Left lung (tissue), 10 donors: ENCODE measurements around the gene LSM14A. TPM values are rescaled to one million over a fixed set of nuclear protein-coding genes. Genes with fewer than 3 reads are reported as not detected.
A peak's percentile ranks its signal among the peaks of the same experiment; 100 is the strongest.
"Not testable (repeated sequence)": the region's sequence is repeated elsewhere in the genome, so short reads cannot be mapped to it uniquely, and the experiment has no call there.

Experiments used
- ATAC-seq: fragments of 200-7000 bp; cut with Tn5 transposase; one replicate; pipeline ENCODE4 v1.9.1; 2020; ENCODE audit warnings: moderate library complexity
- DNase-seq, 4 donors: peaks; one replicate each; pipeline ENCODE4 v3.0.0-alpha.2; 2013 to 2020
- H3K27ac ChIP-seq, 2 donors: fragments of 200-600 bp; sonication (generic) in 1 of 2; one replicate each; pipeline versions ENCODE4 v1.5.0 to v1.8.0; 2020 to 2021
- H3K27me3 ChIP-seq, 2 donors: fragments of 200-600 bp; sonication (generic) in 1 of 2; one replicate each; pipeline versions ENCODE4 v1.5.0 to v1.8.0; 2020 to 2021
- H3K36me3 ChIP-seq, 2 donors: fragments of 200-600 bp; sonication (generic) in 1 of 2; one replicate each; pipeline versions ENCODE4 v1.5.0 to v1.8.0; 2020 to 2021
- H3K4me1 ChIP-seq, 2 donors: fragments of 200-600 bp; one replicate each; pipeline ENCODE4 v1.8.0; 2021
- H3K4me3 ChIP-seq, 2 donors: fragments of 200-600 bp; sonication (generic) in 1 of 2; one replicate each; pipeline versions ENCODE4 v1.5.0 to v1.8.0; 2020 to 2021; ENCODE audit warnings: mild to moderate bottlenecking in 1 of 2
- H3K9me3 ChIP-seq, 2 donors: fragments of 200-600 bp; sonication (generic) in 1 of 2; one replicate each; pipeline versions ENCODE4 v1.5.0 to v1.8.0; 2020 to 2021
- intact Hi-C, 2 donors: fragments of 100-400 bp; cut with DNase I; formaldehyde crosslinking; loops; one replicate each; pipeline versions ENCODE4 v1.11.2 to v1.14.2; 2022
- polyA plus RNA-seq, 6 donors: library from polyadenylated mRNA; unstranded; fragments of 120-200 nt; gene quantifications; one replicate each; pipeline ENCODE4 v1.2.1, GENCODE V29; 2013; ENCODE audit not compliant: insufficient read length in 6 of 6
- total RNA-seq, 2 donors: library from RNA; stranded (reverse); fragmentation: NEBNext Ultra II Directional; extraction: Animal tissue kit (Norgen Biotek cat#: 25700); gene quantifications; one replicate each; pipeline ENCODE4 v1.2.1, GENCODE V29; 2021
- TF ChIP-seq, protein P1 (sequence below), 2 donors: fragments of 200-600 bp; sonication (generic) in 1 of 2; IDR thresholded peaks; one replicate each; pipeline versions ENCODE4 v1.5.0 to v1.8.0; 2021; ENCODE audit warnings: antibody characterized with exemption in 2 of 2
- donor health status: DM: no; HTN: yes; CAD: no.
- donor health status: DM: no; HTN: no; CAD: no.

The LSM14A gene
- total and polyA plus RNA-seq, 8 donors: 88.0 to 176 (median 155) TPM

DNA sequence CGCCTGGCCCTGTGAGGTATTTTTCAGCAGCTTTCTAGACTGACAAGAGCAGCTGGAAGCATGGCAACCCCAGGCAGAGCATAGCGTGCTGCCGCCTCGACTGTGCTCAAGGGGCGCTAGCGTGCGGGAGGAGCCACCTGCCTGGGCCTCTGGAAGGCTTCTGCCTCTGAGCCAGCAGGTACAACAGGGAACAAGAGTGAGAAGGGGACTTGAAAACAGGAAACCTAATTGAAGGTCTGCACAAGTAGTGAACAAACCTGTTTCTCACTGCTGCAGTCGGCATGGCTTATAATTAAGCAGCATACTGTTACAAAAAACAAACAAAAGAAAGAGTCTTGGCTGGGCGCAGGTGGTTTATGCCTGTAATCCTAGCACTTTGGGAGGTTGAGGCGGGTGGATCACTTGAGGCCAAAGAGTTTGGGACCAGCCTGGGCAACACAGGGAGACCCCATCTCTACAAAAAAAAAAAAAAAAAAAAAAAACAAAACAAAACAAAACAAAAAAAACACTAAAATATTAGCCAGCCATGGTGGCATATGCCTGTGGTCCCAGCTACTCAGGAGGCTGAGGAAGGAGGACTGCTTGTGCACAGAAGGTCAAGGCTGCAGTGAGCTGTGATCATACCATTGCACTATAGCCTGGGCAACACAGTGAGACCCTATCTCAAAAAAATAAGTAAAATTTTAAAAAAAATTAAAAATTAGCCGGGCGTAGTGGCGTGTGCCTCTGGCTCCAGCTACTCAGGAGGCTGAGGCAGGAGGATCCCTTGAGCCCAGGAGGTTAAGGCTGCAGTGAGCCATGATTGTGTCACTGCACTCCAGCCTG, 69.4 kb downstream of the LSM14A start:
- H3K27me3 ChIP-seq: no peaks in the 10 kb centered on the region
- peak in 2 of 4 donors; percentile 68 to 84 for DNase-seq
- TF ChIP-seq, protein P1, sequence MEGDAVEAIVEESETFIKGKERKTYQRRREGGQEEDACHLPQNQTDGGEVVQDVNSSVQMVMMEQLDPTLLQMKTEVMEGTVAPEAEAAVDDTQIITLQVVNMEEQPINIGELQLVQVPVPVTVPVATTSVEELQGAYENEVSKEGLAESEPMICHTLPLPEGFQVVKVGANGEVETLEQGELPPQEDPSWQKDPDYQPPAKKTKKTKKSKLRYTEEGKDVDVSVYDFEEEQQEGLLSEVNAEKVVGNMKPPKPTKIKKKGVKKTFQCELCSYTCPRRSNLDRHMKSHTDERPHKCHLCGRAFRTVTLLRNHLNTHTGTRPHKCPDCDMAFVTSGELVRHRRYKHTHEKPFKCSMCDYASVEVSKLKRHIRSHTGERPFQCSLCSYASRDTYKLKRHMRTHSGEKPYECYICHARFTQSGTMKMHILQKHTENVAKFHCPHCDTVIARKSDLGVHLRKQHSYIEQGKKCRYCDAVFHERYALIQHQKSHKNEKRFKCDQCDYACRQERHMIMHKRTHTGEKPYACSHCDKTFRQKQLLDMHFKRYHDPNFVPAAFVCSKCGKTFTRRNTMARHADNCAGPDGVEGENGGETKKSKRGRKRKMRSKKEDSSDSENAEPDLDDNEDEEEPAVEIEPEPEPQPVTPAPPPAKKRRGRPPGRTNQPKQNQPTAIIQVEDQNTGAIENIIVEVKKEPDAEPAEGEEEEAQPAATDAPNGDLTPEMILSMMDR (IDR thresholded peaks at IDR 0.05): no peak
- no peaks in the 10 kb centered on the region for H3K4me1 ChIP-seq
- intact Hi-C loops: no loop called here
- H3K4me3 ChIP-seq: no peak overlapping the region
- no peaks in the 10 kb centered on the region for H3K36me3 ChIP-seq
- H3K9me3 ChIP-seq: no peaks in the 10 kb centered on the region
- ATAC-seq: peak; percentile 99
- no peak overlapping the region for H3K27ac ChIP-seq

DNA sequence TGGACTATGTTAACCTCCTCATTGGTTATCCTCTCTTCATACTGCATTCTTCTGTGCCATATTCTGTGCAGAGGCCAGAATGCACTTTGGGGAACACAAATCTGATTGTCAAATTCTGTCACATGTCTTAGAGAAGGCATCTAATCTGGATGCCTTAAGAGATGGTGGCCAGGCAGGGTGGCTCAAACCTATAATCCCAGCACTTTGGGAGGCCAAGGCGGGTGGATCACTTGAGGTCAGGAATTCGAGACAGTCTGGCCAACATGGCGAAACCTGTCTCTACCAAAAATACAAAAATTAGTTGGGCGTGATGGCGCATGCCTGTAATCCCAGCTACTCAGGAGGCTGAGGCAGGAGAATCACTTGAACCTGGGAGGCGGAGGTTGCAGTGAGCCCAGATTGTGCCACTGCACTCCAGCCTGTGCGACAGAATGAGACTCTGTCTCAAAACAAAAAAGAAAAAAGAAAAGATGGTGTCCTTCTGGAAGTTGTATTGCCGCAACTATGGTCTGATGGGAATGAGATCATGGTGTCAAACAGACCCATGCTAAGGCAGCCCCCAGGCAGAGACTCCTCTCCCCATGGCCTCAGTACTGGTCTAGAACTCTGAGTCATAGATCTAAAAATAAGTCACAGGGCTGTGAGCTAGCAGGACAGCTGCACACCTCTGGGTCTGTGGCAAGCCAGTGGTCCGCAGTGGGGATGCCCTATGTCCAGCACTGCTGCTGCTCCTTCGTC, 71.0 kb downstream of the LSM14A start:
- H3K9me3 ChIP-seq, H3K27ac ChIP-seq, ATAC-seq, H3K36me3 ChIP-seq, intact Hi-C loops, DNase-seq, H3K4me3 ChIP-seq, H3K4me1 ChIP-seq, H3K27me3 ChIP-seq: not testable (repeated sequence)

DNA sequence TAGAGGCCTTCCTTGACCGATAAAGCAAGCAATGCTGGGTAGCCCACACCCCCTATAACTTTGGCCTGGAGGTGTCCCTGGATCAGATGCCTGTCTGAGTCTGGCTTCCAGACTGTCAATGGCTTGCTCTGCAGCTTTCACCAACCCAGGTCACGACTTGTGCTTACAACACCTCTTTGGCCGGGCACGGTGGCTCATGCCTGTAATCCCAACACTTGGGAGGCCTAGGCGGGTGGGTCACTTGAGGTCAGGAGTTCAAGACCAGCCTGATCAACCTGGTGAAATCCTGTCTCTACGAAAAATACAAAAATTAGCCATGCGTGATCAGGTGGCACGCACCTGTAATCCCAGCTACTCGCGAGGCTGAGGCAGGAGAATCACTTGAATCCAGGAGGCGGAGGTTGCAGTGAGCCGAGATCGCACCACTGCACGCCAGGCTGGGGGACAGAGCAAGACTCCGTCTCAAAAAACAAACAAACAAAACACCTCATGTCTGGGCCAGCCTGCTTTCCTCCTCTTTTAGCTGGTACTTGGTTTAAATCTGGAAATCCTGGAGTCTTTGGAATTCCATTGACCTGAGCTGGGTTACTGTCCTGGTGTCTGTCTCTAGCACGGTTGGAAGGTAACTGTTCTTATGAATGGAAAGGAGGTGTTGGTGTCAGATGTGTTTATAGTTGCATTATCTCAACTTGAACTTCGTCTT, 71.7 kb downstream of the LSM14A start:
- Histone ChIP-seq H3K27ac (no peak overlapping the region), H3K36me3 (no peaks in the 10 kb centered on the region), H3K27me3 (no peaks in the 10 kb centered on the region), H3K4me1 (no peaks in the 10 kb centered on the region), H3K9me3 (no peaks in the 10 kb centered on the region), H3K4me3 (no peak overlapping the region)
- TF ChIP-seq, protein P1 (IDR thresholded peaks at IDR 0.05): no peak
- ATAC-seq: no peak
- intact Hi-C loops: no loop called here
- no peak for DNase-seq

DNA sequence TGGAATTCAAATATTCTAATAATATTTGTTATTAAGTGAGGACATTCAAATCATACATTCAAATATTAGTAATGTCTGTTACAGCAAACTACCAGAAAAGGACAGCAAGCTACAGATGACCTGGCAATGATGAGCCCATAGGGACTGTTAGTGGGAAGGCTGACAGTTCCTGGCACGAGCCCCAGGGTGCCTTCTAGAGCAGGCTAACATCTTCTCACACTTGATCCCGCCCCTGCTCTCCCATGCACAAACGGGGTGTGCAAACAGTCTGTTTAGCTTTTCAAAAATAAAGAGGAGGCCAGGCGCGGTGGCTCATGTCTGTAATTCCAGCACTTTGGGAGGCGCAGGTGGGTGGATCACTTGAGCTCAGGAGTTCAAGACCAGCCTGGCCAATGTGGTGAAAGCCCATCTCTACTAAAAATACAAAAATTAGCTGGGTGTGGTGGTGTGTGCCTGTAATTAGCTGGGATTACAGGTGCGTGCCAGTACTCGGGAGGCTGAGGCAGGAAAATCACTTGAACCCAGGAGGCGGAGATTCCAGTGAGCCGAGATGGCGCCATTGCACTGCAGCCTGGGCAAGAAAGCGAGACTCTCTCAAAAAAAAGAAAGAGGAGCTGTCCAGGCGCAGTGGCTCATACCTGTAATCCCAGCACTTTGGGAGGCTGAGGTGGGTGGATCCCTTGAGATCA, 72.5 kb downstream of the LSM14A start:
- H3K27me3 ChIP-seq: no peaks in the 10 kb centered on the region
- DNase-seq (no peak), ATAC-seq (no peak)
- no peak overlapping the region for H3K4me3 ChIP-seq
- TF ChIP-seq, protein P1 (IDR thresholded peaks at IDR 0.05): no peak
- intact Hi-C loops: no loop called here
- no peaks in the 10 kb centered on the region for H3K9me3 ChIP-seq
- no peaks in the 10 kb centered on the region for H3K36me3 ChIP-seq
- H3K4me1 ChIP-seq: no peaks in the 10 kb centered on the region
- H3K27ac ChIP-seq: no peak overlapping the region

DNA sequence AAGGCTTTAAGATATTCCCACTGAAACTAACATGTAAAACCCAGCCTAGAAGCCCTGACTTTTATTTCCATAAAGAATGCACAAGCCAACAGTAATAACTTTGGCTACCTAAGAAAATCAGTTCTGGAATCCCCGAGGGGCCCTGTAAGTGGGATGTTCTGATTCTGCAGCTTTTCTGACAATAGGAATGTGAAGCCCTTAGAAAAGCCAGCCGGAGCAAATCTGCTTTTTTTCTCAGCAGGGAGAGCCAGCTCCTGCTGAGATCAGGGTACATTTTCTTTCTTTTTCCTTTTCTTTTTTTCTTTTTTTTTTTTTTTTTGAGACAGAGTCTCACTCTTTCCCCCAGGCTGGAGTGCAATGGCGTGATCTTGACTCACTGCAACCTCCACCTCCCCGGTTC, 74.0 kb downstream of the LSM14A start:
- H3K27me3 ChIP-seq: no peaks in the 10 kb centered on the region
- intact Hi-C loops: no loop called here
- TF ChIP-seq, protein P1 (IDR thresholded peaks at IDR 0.05): no peak

More for the DNA sequence above, 74.0 kb downstream of the LSM14A start:
- H3K27ac ChIP-seq: no peak overlapping the region
- H3K9me3 ChIP-seq: no peaks in the 10 kb centered on the region
- H3K36me3 ChIP-seq: no peaks in the 10 kb centered on the region
- no peaks in the 10 kb centered on the region for H3K4me1 ChIP-seq
- ATAC-seq (no peak), DNase-seq (no peak)
- no peak overlapping the region for H3K4me3 ChIP-seq
